Mammary epithelial cell (primary cell): ENCODE data around the gene DOK6.

ENCODE experiments used
- CTCF ChIP-seq, 2 donors: IDR thresholded peaks in 1 of 2; conservative IDR thresholded peaks in 1 of 2; 2 replicates each; pipeline ENCODE4 v1.5.1; 2011 to 2012; ENCODE audit warnings: inconsistent platforms in 2 of 2, low read length in 2 of 2, mild to moderate bottlenecking in 2 of 2, control low read depth in 1 of 2, low read depth in 1 of 2; ENCODE audit not compliant: insufficient read depth in 1 of 2; ENCODE audit errors: extremely low read depth in 1 of 2
- EZH2 ChIP-seq: IDR thresholded peaks from 2 replicates; pipeline ENCODE4 v1.6.1; 2012; ENCODE audit warnings: low read length, inconsistent platforms, borderline replicate concordance

- TF ChIP-seq CTCF (conservative IDR thresholded peaks at IDR 0.05 in 1 of 2, IDR thresholded peaks at IDR 0.05 in 1 of 2; ENCODE audit: extremely low read depth in 1 of 2, insufficient read depth in 1 of 2, low read depth in 1 of 2, low read length in 2 of 2): no peak
- TF ChIP-seq EZH2: no peak
Measured at GRCh38 chr18:69683176-69683575, 282.5 kb downstream of the DOK6 start.
